Urinary bladder (tissue), 4 donors: ENCODE data around the gene THBS3. TPM values are rescaled to one million over a fixed set of nuclear protein-coding genes. Genes with fewer than 3 reads are reported as not detected.
"Not testable (repeated sequence)": the region's sequence is repeated elsewhere in the genome, so short reads cannot be mapped to it uniquely, and the experiment has no call there.

Source experiments
- DNase-seq: peaks from one replicate; pipeline ENCODE4 v3.0.0-alpha.2; 2015; ENCODE audit errors: extremely low spot score
- H3K27ac ChIP-seq: one replicate; pipeline ENCODE4 v1.5.1; 2013; ENCODE audit warnings: low read depth, mild to moderate bottlenecking, moderate library complexity
- H3K36me3 ChIP-seq: one replicate; pipeline ENCODE4 v1.6.1; 2013; ENCODE audit warnings: mild to moderate bottlenecking, moderate library complexity; ENCODE audit not compliant: insufficient read depth
- H3K4me1 ChIP-seq: one replicate; pipeline ENCODE4 v1.6.1; 2013; ENCODE audit warnings: mild to moderate bottlenecking, moderate library complexity; ENCODE audit not compliant: insufficient read depth
- H3K4me3 ChIP-seq: one replicate; pipeline ENCODE4 v1.5.1; 2013; ENCODE audit warnings: low read depth, low read length
- WGBS: extraction: QIAGEN DNeasy Blood & Tissue Kit; methylation state at CpG from one replicate; pipeline ENCODE4 v1.1.7; 2013; 5-methylcytosine and 5-hydroxymethylcytosine counted together
- polyA plus RNA-seq: library from polyadenylated mRNA; stranded (reverse); fragments of 200-250 nt; gene quantifications from one replicate; pipeline ENCODE4 v1.2.3, GENCODE V29; 2013
- total RNA-seq: library from RNA; depleted of rRNA; stranded (reverse); fragments of >200 nt; gene quantifications from one replicate; pipeline ENCODE4 v1.2.3, GENCODE V29; 2014
- donor health status: healthy with polysubstance abuse.
- donor health status: healthy.

The THBS3 gene
- total and polyA plus RNA-seq, 2 donors: 24.5 to 57.2 TPM

DNA sequence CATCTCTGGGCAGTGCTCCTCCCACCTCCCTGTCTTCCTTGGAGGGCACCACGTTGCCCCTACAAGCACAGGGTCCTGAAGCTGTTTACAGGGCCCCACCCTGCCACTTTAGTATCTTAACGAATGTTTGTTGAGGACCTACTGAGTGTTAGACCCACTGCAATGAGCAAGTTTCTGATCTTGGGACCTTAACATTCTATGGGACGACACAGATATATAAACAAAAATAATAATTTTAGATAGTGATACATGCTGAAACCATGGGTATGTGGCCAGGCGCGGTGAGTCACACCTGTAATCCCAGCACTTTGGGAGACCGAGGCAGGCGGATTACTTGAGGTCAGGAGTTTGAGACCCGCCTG, 37.4 kb upstream of the THBS3 start:
- WGBS: 45% methylated on average over 8 of the region's 8 CpGs
- no peak for DNase-seq
- H3K4me1 ChIP-seq: peaks cover 3% of the 10 kb centered on the region
- H3K27ac ChIP-seq: peak overlapping the region; percentile 69
- H3K4me3 ChIP-seq: peak overlapping the region; percentile 19
- H3K36me3 ChIP-seq: peaks cover 2% of the 10 kb centered on the region

DNA sequence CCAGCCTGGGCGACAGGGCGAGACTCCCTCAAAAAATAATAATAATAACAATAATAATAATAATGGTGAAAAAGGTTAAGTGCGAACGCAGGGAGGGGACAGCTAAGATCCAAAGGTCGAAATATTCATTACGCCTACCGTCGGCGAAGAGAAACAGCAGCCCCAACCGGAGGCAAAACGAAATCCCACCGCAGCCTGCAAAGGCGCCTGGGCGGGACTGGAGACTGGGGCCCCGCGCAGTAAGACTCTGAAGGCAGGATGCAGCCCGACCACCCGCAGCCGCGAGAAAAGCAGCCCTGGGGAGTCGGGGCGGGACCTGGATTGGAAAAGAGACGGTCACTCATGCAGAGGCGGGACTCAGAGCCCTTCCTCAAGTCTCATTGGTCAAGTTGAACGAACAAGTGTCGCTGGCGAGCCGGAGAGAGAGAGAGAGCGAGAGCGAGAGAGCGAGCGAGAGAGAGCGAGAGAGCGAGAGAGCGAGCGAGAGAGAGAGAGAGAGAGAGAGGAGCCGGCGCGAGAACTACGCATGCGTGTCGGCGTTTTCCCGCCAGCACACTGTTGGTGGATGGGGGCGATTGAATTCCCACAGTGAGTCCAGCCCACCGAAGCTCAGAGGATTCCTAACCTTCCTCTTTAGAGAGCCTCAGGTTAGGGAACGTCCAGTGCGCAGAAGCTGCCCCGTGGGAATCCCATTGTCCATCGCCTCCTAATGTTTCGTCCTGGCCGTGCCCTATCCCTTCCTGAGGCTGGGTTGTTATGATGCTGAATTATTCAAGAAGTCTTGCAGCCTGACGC, 36.9 kb upstream of the THBS3 start:
- Histone ChIP-seq H3K4me3 (peak overlapping the region; percentile 38), H3K4me1 (peaks cover 3% of the 10 kb centered on the region), H3K27ac (peak overlapping the region; percentile 84), H3K36me3 (peaks cover 2% of the 10 kb centered on the region)
- peak; percentile 98 for DNase-seq
- under 1% methylated on average over 53 of the region's 53 CpGs for WGBS

DNA sequence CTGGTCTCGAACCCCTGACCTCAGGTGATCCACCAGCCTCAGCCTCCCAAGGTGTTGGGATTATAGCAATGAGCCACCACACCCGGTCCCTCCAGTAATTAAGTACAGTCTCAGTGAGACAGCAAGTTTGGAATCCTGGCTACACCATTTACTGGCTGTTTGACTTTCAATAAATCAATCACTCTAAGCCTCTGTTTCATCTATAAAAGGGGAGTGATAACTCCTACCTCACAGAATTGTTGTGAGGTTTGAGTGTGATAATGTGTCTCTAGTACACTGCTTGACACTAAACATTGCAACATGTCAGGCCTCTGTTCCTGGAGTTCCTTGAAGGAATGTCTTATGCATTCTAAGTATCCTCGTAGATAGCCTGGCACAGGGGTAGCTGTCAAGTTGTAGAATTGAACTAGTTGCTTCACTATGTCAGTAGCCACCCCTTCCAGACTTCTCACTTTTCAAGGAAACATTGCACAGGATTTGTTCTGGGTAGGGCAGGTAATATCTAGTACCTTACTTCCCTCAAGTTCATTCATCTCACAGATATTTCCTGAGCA, 35.2 kb upstream of the THBS3 start:
- no peak for DNase-seq
- Histone ChIP-seq H3K27ac (no peak overlapping the region), H3K4me3 (peak overlapping the region; percentile 38), H3K36me3 (peaks cover 2% of the 10 kb centered on the region), H3K4me1 (peaks cover 3% of the 10 kb centered on the region)
- WGBS: 53% methylated on average over 3 of the region's 3 CpGs

DNA sequence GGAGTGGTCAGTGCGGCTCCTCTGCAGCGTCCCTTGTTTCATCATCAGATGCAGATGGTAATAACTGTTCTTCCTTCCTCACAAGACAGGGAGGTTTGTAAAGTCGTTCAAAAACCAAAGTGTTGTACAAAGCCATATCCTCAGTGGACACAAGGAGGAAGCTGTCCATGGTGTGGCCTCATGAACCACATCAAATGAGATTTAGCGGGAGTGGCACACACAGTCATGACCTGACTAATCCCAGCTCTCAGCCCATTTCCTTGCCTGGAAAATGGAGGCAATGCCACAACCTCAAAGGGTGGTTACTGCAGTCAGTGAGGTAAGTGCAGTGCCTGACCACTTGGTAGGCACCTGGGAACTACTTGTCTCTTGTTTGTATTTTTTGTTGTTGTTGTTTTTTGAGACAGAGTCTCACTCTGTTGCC, 34.2 kb upstream of the THBS3 start:
- WGBS: 61% methylated on average over 4 of the region's 4 CpGs
- DNase-seq: no peak
- H3K4me3 ChIP-seq: no peak overlapping the region

DNA sequence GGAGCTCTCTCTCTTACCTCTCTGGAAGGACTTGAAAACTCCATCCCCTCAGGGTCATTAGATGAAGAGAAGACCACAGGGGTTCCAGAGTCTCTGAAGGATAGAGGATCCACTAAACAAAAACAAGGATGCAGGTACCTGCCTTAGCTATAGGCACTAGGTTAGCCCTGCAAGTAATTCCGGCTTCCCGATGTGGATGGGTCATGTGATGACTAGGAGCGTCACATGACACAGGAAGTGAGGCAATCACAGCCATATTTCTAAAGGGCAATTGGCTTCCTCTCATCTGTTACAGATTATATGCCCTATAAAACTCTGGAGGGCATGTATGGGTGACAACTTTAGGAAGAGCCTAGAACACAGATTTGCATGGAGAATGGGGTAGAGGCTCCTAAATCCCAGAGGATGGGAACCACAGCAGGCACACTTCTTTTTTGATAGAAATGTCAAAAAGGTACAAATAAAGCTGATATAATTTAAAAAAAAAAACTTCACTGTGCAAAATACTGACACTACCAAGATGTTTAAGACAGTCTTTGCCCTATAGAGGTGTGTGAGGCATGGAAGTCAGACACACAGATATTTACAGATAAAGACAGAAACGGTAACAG, 33.5 kb upstream of the THBS3 start:
- Histone ChIP-seq H3K36me3 (no peaks in the 10 kb centered on the region), H3K4me3 (no peak overlapping the region), H3K27ac (no peak overlapping the region), H3K4me1 (peaks cover 3% of the 10 kb centered on the region)
- 15% methylated on average over 4 of the region's 4 CpGs for WGBS
- peak; percentile 78 for DNase-seq

More for the DNA sequence above, 34.2 kb upstream of the THBS3 start:
- Histone ChIP-seq H3K27ac (no peak overlapping the region), H3K36me3 (no peaks in the 10 kb centered on the region), H3K4me1 (peaks cover 3% of the 10 kb centered on the region)

DNA sequence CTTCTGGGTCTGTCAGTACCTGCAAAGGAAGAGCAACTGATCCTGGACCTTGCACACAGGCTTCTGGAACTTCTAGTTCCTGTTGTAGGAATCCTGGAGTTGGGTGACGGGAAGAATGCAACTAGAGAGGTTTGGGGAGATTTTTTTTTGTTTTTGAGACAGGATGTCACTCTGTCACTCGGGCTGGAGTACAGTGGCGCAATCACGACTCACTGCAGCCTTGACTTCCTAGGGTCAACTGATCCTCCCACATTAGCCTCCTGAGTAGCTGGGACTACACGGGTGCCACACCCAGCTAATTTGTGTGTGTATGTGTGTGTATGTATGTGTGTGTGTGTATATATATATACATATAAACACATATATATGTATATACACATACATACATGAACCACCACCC, 28.8 kb upstream of the THBS3 start:
- DNase-seq: no peak
- Histone ChIP-seq H3K36me3 (peaks cover 1% of the 10 kb centered on the region), H3K4me1 (peaks cover 3% of the 10 kb centered on the region), H3K4me3 (no peak overlapping the region), H3K27ac (no peak overlapping the region)
- WGBS: 85% methylated on average over 5 of the region's 5 CpGs

DNA sequence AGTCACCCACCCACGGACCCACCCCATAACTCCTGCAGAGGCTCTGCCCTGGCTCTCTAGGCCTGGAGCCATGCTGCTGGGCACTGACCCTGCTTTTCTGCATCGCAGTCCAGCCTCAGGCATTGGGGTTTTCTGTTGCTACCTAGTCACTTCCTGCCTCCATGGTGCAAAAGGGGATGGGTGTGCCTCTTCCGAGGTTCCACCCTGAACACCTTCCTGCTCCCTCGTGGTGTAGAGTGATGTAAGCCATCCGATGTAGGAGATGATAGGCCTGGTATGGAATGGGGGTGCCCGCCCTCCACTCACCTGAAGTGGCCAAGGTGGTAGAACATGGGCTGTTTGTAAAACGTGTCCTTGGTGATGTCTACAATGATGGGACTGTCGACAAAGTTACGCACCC, 27.7 kb upstream of the THBS3 start:
- not testable (repeated sequence) for H3K4me1 ChIP-seq, H3K4me3 ChIP-seq, H3K36me3 ChIP-seq, DNase-seq, H3K27ac ChIP-seq
- WGBS: 88% methylated on average over 8 of the region's 9 CpGs

DNA sequence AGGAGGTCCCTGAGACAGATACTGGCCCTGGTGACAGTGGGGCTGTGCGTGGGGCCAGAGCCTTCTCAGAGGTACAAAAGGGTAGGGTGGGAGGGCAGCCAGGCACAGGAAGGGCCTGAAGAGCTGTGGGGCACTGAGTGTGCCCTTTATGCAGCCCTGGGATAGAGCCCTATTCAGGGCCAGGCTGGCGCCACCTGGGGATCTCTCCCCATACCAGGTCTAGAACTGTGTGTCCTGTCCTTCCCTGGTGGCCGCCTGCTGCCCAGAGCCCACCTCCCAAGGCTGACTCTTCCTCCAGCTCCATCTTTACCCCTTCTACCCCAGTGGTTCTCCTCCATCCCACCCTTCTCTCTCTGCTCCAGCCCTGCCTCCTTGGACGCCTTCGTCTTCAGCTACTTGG, 25.8 kb upstream of the THBS3 start:
- WGBS: 88% methylated on average over 1 of the region's 5 CpGs
- DNase-seq: not testable (repeated sequence)

DNA sequence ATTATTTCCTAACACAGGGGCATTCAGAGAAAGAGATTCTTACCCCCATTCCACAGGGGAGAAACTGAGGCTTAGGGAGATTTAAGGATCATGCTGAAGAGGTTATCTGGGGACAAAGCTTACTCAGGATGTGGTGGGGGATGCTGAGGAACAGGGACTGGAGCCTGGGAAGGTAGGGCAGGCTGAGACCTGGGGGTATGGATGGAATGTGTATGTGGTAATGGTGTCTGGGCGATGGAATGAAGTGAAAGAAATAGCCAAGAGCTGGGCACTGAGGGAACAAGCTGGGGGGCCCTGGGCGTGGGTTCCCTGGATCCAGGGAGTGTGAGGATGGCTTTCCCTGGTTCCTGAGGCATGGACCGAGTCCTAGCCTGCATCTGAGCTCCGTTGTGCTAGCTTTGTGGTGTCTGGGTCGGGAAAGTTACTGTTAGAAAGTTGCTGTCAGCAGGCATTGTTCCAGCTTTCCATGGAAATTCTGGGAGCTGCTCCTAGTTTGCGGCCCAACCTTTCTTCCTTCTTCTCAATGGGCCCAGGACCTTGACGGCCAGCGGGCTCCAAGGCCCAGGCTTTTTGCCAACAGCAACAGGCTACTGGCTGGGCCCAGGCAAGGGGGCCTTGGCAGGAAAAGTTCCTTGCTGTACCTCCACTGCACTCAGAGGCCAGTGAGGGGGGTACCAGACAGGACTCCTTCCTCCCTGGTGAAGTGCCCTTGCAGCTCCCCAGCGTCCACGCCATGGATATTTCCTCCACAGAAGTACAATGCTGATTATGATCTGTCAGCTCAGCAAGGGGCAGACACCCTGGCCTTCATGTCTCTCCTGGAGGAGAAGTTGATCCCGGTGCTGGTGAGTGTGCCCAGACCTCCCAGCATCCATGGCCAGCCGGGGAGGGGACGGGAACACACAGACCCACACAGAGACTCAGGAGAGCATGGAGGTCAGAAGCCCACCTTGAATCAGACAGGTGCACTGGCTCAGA, 24.6 kb upstream of the THBS3 start:
- 37% methylated on average over 13 of the region's 13 CpGs for WGBS
- H3K4me1 ChIP-seq, H3K36me3 ChIP-seq, H3K4me3 ChIP-seq, DNase-seq, H3K27ac ChIP-seq: not testable (repeated sequence)

More for the DNA sequence above, 25.8 kb upstream of the THBS3 start:
- H3K4me3 ChIP-seq, H3K4me1 ChIP-seq, H3K27ac ChIP-seq, H3K36me3 ChIP-seq: not testable (repeated sequence)

DNA sequence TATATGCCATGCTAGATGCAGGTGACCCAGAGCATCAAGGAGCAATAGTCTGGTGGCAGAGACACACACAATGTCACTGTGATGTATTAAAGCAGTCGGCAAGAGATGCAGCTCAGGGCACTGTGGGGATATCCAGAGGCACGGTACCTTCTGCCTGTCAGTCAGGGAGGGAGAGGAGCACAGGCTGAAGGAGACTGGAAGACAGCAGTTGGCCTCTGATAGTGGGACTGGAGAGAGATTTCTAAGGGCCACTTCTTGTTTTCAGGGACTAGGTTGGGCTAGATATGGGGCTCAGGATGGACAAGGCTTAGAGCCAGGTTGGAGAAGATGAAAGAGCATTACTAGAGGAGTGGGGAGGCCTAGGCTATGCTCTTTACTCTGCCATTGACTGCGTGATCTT, 23.6 kb upstream of the THBS3 start:
- H3K27ac ChIP-seq, H3K36me3 ChIP-seq, H3K4me1 ChIP-seq, DNase-seq, H3K4me3 ChIP-seq: not testable (repeated sequence)
- WGBS: 76% methylated on average over 3 of the region's 3 CpGs

DNA sequence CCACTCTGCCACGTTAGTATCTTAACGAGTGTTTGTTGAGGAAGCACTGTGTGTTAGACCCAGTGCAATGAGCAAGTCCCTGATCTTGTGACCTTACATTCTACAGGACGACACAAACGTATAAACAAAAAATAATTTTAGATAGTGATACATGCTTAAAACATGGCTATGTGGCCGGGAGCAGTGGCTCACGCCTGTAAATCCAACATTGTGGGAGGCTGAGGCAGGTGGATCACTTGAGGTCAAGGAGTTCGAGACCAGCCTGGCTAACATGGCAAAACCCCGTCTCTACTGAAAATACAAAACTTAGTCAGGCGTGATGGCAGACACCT, 20.4 kb upstream of the THBS3 start:
- Histone ChIP-seq H3K27ac (peak overlapping the region; percentile 18), H3K4me3 (no peak overlapping the region), H3K36me3 (no peaks in the 10 kb centered on the region), H3K4me1 (no peaks in the 10 kb centered on the region)
- WGBS: 31% methylated on average over 9 of the region's 9 CpGs
- DNase-seq: no peak

DNA sequence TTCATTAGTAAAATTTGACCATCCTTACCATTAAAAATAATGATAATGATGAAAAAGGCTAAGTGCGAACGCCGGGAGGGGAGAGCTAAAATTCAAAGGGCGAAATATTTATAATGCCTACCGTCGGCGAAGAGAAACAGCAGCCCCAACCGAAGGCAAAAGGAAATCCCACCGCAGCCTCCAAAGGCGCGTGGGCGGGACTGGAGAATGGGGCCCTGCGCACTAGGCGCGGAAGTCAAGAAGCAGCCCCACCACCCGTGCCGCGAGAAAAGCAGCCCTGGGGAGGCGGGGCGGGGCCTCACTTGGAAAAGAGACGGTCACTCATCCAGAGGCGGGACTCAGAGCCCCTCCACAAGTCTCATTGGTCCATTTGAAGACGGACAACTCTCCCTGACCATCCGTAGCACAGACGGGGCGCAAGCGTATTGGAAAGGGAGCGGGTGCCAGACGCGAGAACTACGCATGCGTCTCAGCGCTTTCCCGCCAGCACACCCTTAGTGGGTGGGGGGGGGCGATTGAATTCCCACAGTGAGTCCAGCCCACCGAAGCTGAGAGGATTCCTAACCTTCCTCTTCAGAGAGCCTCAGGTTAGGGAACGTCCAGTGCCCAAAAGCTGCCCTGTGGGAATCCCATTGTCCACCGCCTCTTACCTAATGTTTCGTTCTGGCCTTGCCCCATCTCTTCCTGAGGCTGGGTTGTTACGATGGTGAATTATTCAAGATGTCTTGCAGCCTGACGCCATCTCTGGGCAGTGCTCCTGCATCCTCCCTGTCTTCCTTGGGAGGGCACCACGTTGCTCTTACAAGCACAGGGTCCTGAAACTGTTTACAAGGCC, 19.8 kb upstream of the THBS3 start:
- DNase-seq: peak; percentile 99
- peak overlapping the region; percentile 18 for H3K27ac ChIP-seq
- no peaks in the 10 kb centered on the region for H3K36me3 ChIP-seq
- no peaks in the 10 kb centered on the region for H3K4me1 ChIP-seq
- peak overlapping the region; percentile 24 for H3K4me3 ChIP-seq
- WGBS: under 1% methylated on average over 42 of the region's 42 CpGs

DNA sequence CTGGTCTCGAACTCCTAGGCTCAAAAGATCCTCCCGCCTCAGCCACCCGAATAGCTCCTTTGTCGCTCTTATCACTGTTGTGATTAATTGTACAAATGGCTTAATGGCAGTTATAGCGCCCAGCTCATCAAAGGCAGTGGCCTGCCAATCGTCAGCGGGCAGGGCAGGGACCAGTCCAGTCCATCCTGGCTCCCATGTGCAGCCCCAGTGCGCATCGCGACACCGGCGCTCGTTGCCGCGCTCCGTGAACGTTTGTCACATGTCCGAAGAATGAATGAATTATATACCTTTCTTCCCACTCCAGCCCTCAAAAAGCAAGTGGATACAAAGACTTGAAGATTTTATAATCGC, 19.2 kb upstream of the THBS3 start:
- Histone ChIP-seq H3K36me3 (no peaks in the 10 kb centered on the region), H3K4me1 (no peaks in the 10 kb centered on the region), H3K4me3 (peak overlapping the region; percentile 24), H3K27ac (no peak overlapping the region)
- WGBS: under 1% methylated on average over 19 of the region's 19 CpGs
- no peak for DNase-seq
